ENCODE results near the gene IFNGR2. TPM values are rescaled to one million over a fixed set of nuclear protein-coding genes. Genes with fewer than 3 reads are reported as not detected.
A peak's percentile ranks its signal among the peaks of the same experiment; 100 is the strongest.
"Not testable (repeated sequence)": the region's sequence is repeated elsewhere in the genome, so short reads cannot be mapped to it uniquely, and the experiment has no call there.

IFNGR2 gene
- total RNA-seq, 6 experiments from 2014 or later: 16.0 to 39.1 (median 27.8) TPM

DNA sequence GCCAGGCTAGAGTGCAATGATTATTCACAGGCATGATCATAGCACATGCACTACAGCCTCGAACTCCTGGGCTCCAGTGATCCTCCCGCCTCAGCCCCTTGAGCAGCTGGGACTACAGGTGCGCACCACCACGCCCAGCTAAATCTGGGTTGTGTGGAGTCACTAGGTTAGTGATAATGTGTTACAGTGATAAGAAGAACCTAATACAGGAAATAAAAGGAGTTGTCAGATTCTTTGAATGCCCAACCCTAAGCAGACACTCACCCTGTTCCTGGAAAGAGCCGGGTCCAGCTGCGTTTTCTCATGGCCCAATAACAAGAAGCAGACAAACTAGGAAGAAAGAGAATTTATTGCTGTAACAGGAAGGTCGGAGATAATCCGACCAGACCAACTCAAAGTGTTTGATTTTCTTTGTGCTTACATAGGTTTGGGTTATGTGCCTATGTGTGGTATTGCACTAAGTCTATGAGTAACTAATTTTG lies 8.8 kb downstream of the IFNGR2 start:
- Histone ChIP-seq H3K27me3 (no peaks in the 10 kb centered on the region), H3K9me3 (no peaks in the 10 kb centered on the region), H3K36me3 (peaks cover 7 to 25% (median 7%) of the 10 kb centered on the region in 4 donors), H3K4me1 (peaks cover 0 to 23% (median 14%) of the 10 kb centered on the region in 4 donors), H3K4me3 (no peak overlapping the region), H3K27ac (peak overlapping the region; percentile 41 to 77 (median 76))
- TF ChIP-seq, protein P1, sequence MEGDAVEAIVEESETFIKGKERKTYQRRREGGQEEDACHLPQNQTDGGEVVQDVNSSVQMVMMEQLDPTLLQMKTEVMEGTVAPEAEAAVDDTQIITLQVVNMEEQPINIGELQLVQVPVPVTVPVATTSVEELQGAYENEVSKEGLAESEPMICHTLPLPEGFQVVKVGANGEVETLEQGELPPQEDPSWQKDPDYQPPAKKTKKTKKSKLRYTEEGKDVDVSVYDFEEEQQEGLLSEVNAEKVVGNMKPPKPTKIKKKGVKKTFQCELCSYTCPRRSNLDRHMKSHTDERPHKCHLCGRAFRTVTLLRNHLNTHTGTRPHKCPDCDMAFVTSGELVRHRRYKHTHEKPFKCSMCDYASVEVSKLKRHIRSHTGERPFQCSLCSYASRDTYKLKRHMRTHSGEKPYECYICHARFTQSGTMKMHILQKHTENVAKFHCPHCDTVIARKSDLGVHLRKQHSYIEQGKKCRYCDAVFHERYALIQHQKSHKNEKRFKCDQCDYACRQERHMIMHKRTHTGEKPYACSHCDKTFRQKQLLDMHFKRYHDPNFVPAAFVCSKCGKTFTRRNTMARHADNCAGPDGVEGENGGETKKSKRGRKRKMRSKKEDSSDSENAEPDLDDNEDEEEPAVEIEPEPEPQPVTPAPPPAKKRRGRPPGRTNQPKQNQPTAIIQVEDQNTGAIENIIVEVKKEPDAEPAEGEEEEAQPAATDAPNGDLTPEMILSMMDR (IDR thresholded peaks at IDR 0.05): no peak
- no peak for TF ChIP-seq POLR2A (IDR thresholded peaks at IDR 0.05)
- ATAC-seq (no peak), DNase-seq (peak in 1 of 3 donors; percentile 6)
- intact Hi-C loops (cut with DNase I): no loop called here
- 73% methylated on average over 6 of the region's 8 CpGs for WGBS (ENCODE audit: insufficient coverage, low coverage, low lambda C conversion rate, missing lambda C conversion rate)

DNA sequence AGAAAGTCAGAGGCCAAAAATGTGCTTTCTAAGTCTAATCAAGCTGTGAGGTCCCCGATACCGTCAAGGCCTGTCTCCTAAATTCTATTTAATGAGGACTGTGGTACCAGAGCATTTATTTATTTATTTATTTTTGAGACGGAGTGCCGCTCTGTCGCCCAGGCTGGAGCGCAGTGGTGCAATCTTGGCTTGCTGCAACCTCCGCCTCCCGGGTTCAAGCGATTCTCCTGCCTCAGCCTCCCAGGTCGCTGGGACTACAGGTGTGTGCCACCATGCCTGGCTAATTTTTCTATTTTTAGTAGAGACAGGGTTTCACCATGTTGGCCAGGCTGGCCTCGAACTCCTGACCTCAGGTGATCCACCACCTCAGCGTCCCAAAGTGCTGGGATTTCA lies 9.2 kb downstream of the IFNGR2 start:
- intact Hi-C loops (cut with DNase I); H3K9me3 ChIP-seq; ATAC-seq; H3K4me3 ChIP-seq; H3K27me3 ChIP-seq: not testable (repeated sequence)
- peak in 1 of 3 donors; percentile 34 for DNase-seq
- peak overlapping the region; percentile 41 to 77 (median 76) for H3K27ac ChIP-seq
- H3K36me3 ChIP-seq: peaks cover 7 to 27% (median 8%) of the 10 kb centered on the region in 4 donors
- H3K4me1 ChIP-seq: peaks cover 0 to 23% (median 14%) of the 10 kb centered on the region in 4 donors
- 64% methylated on average over 12 of the region's 12 CpGs for WGBS (ENCODE audit: insufficient coverage, low coverage, low lambda C conversion rate, missing lambda C conversion rate)

DNA sequence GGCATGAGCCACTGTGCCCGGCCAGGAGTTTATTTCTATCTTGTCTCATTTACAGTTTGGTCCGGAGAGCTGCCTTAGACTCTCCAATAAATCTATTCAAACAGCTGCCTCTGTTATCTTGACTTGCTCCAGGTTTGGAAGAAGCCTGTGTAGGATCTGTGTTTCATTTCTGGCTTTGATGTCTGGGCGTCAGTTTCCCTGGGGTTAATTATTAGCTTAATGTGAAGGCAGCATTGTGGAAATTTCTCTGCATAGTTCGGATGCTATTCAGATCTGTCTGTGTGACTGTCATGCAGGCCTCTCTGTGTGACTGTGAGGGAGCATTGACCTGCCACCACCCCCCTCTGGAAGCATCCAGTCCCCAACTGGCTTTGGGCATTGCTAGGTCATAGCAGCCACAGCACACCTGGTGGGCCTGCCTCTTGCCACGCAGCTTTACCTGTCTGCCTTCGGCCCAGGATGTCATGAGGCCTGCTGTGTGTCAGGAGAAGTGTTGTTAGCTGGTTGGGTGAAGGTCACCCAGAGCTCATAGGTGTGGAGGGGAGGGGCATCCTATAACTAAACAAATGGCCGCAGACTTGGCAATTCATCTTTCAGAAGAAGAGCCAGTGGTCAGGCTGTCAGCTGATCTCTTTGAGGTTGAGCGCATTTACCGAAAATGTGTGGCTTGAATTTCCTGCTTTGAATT lies 9.8 kb downstream of the IFNGR2 start:
- peak overlapping the region; percentile 41 to 77 (median 76) for H3K27ac ChIP-seq
- WGBS (ENCODE audit: insufficient coverage, low coverage, low lambda C conversion rate, missing lambda C conversion rate): 25% methylated on average over 6 of the region's 9 CpGs
- ATAC-seq (peak; percentile 89 to 94 (median 92)), DNase-seq (peak; percentile 53 to 78 (median 77))
- H3K36me3 ChIP-seq: peaks cover 7 to 27% (median 10%) of the 10 kb centered on the region in 4 donors
- peaks cover 0 to 23% (median 14%) of the 10 kb centered on the region in 4 donors for H3K4me1 ChIP-seq
- H3K9me3 ChIP-seq: no peaks in the 10 kb centered on the region
- no peak overlapping the region for H3K4me3 ChIP-seq
- intact Hi-C loops (cut with DNase I): no loop called here
- peak; percentile 26 for TF ChIP-seq POLR2A (IDR thresholded peaks at IDR 0.05)
- TF ChIP-seq, protein P1 (IDR thresholded peaks at IDR 0.05): no peak
- H3K27me3 ChIP-seq: no peaks in the 10 kb centered on the region

DNA sequence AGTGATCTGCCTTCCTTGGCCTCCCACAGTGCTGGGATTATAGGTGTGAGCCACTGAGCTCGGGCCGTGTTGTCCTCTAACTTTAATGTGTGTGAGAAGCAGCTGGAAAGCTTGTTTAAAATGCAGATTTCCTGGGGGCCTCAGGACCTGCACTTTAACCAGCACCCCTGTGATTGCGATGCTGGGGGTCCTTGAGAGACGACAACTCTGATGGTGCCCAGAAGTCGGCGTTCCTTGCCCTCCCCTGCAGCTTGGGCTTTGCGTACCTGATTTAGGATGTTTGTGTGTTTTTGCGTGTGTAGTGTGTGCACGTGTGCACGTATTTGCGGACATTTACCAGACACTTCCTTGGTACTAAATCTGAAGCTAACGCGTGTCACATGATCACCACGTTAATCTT lies 10.9 kb downstream of the IFNGR2 start:
- DNase-seq (no peak), ATAC-seq (no peak)
- 78% methylated on average over 6 of the region's 14 CpGs for WGBS (ENCODE audit: insufficient coverage, low coverage, low lambda C conversion rate, missing lambda C conversion rate)
- H3K4me1 ChIP-seq: peaks cover 0 to 23% (median 14%) of the 10 kb centered on the region in 4 donors
- H3K4me3 ChIP-seq: no peak overlapping the region
- H3K36me3 ChIP-seq: peaks cover 7 to 31% (median 13%) of the 10 kb centered on the region in 4 donors
- TF ChIP-seq, protein P1 (IDR thresholded peaks at IDR 0.05): no peak
- TF ChIP-seq POLR2A (IDR thresholded peaks at IDR 0.05): no peak
- H3K27me3 ChIP-seq: no peaks in the 10 kb centered on the region
- intact Hi-C loops (cut with DNase I): no loop called here
- peak overlapping the region in 2 of 3 donors; percentile 57 to 76 for H3K27ac ChIP-seq
- no peaks in the 10 kb centered on the region for H3K9me3 ChIP-seq

DNA sequence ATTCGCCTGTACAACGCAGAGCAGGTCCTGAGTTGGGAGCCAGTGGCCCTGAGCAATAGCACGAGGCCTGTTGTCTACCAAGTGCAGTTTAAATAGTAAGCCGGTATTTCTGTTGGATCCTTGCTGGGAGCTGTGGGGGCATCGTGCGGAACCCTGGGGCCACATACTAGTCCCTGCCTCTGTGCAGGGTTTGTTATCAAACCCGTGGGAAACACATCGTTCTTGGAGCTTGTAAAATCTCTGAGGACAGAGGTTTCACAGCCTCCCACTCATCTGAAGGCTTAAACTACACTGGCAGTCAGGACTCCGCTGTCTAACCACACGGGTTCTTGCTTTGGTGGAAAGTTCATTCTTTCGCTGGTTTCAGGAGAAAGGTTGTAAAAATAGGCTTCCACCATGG lies 11.7 kb downstream of the IFNGR2 start:
- H3K9me3 ChIP-seq: no peaks in the 10 kb centered on the region
- H3K36me3 ChIP-seq: peaks cover 7 to 39% (median 15%) of the 10 kb centered on the region in 4 donors
- DNase-seq (no peak), ATAC-seq (no peak)
- peaks cover 0 to 23% (median 14%) of the 10 kb centered on the region in 4 donors for H3K4me1 ChIP-seq
- no peak overlapping the region for H3K4me3 ChIP-seq
- intact Hi-C loops (cut with DNase I): no loop called here
- no peaks in the 10 kb centered on the region for H3K27me3 ChIP-seq
- no peak for TF ChIP-seq POLR2A (IDR thresholded peaks at IDR 0.05)
- TF ChIP-seq, protein P1 (IDR thresholded peaks at IDR 0.05): no peak
- no peak overlapping the region for H3K27ac ChIP-seq
- 92% methylated on average over 9 of the region's 11 CpGs for WGBS (ENCODE audit: insufficient coverage, low coverage, low lambda C conversion rate, missing lambda C conversion rate)
